NCI-H1694 (cell line): ENCODE measurements around the gene SPOPL.
"Not testable (repeated sequence)": the region's sequence is repeated elsewhere in the genome, so short reads cannot be mapped to it uniquely, and the experiment has no call there.

Experiments used
- DNase-seq: peaks from one replicate; lab custom pipeline; 2025; lab: John Stamatoyannopoulos, UW

The SPOPL gene

GRCh38 chr2:138501425-138502254 is at the start of gene SPOPL:
Gene SPOPL (plus strand): TSS chr2:138501770. CDS start chr2:138550217, 48,447 bp downstream.
- peak; percentile 73 for DNase-seq

- no peak for DNase-seq
These were observed 49.2 kb upstream of the SPOPL start for GRCh38 chr2:138452324-138452723.

GRCh38 chr2:138453815-138454214 is 47.8 kb upstream of the SPOPL start:
- DNase-seq, result no peak

- no peak for DNase-seq
These were observed 46.8 kb upstream of the SPOPL start for GRCh38 chr2:138454761-138455160.

GRCh38 chr2:138455275-138455674 is 46.3 kb upstream of the SPOPL start:
- DNase-seq, result no peak

GRCh38 chr2:138455691-138456090 is 45.9 kb upstream of the SPOPL start:
- DNase-seq, result no peak

GRCh38 chr2:138462689-138463088 is 38.9 kb upstream of the SPOPL start:
- DNase-seq, result not testable (repeated sequence)

GRCh38 chr2:138468617-138469016 is 33.0 kb upstream of the SPOPL start:
- DNase-seq, result no peak

GRCh38 chr2:138469411-138469810 is 32.2 kb upstream of the SPOPL start:
- DNase-seq, result no peak

- DNase-seq, result no peak
These were observed 30.6 kb upstream of the SPOPL start for GRCh38 chr2:138470941-138471340.

- DNase-seq, result no peak
These were observed 27.3 kb upstream of the SPOPL start for GRCh38 chr2:138474100-138474825.

GRCh38 chr2:138475277-138475776 is 26.2 kb upstream of the SPOPL start:
- DNase-seq, result no peak

- no peak for DNase-seq
These were observed 25.4 kb upstream of the SPOPL start for GRCh38 chr2:138476186-138476585.

GRCh38 chr2:138476940-138477339 is 24.6 kb upstream of the SPOPL start:
- no peak for DNase-seq

- not testable (repeated sequence) for DNase-seq
These were observed 18.8 kb upstream of the SPOPL start for GRCh38 chr2:138482796-138483195.

GRCh38 chr2:138485019-138485418 is 16.6 kb upstream of the SPOPL start:
- DNase-seq, result no peak

GRCh38 chr2:138486363-138487198 is 15.0 kb upstream of the SPOPL start:
- DNase-seq, result no peak

GRCh38 chr2:138490673-138491494 is 10.7 kb upstream of the SPOPL start:
- DNase-seq, result no peak

GRCh38 chr2:138491495-138491862 is 10.1 kb upstream of the SPOPL start:
- DNase-seq, result no peak

GRCh38 chr2:138492160-138492559 is 9.4 kb upstream of the SPOPL start:
- DNase-seq, result no peak

GRCh38 chr2:138493334-138493733 is 8.2 kb upstream of the SPOPL start:
- no peak for DNase-seq
